Mesothelial cell of epicardium (in vitro differentiated cells): Measurements from ENCODE around the gene TRAF2. TPM values are rescaled to one million over a fixed set of nuclear protein-coding genes. Genes with fewer than 3 reads are reported as not detected.
"Not testable (repeated sequence)": the region's sequence is repeated elsewhere in the genome, so short reads cannot be mapped to it uniquely, and the experiment has no call there.

Source experiments
- DNase-seq, 2 experiments: peaks; one replicate each; pipeline ENCODE4 v3.0.0; 2021; ENCODE audit warnings: low spot score in 2 of 2; ENCODE audit not compliant: unreplicated experiment in 2 of 2
- H3K27ac Mint-ChIP-seq: 2 replicates; pipeline ENCODE4 v1.8.0; 2021; ENCODE audit warnings: mixed read lengths
- H3K27me3 Mint-ChIP-seq: 2 replicates; pipeline ENCODE4 v1.8.0; 2021; ENCODE audit warnings: low read depth, mixed read lengths
- H3K36me3 Mint-ChIP-seq: 2 replicates; pipeline ENCODE4 v1.8.0; 2021; ENCODE audit warnings: mixed read lengths
- H3K4me1 Mint-ChIP-seq: 2 replicates; pipeline ENCODE4 v1.8.0; 2021; ENCODE audit warnings: mixed read lengths
- H3K4me3 Mint-ChIP-seq: 2 replicates; pipeline ENCODE4 v1.8.0; 2021; ENCODE audit warnings: mild to moderate bottlenecking, moderate library complexity, mixed read lengths
- H3K9me3 Mint-ChIP-seq: 2 replicates; pipeline ENCODE4 v1.8.0; 2021; ENCODE audit warnings: mixed read lengths
- total RNA-seq: library from RNA; stranded (reverse); gene quantifications from 3 replicates; pipeline ENCODE4 v1.2.1, GENCODE V29; 2021
- TF ChIP-seq, protein P1 (sequence below): fragments of 200-600 bp; sonication (generic); IDR thresholded peaks from one replicate; pipeline ENCODE4 v1.5.0; 2021; ENCODE audit warnings: antibody characterized with exemption; ENCODE audit not compliant: unreplicated experiment

Gene TRAF2, protein sequence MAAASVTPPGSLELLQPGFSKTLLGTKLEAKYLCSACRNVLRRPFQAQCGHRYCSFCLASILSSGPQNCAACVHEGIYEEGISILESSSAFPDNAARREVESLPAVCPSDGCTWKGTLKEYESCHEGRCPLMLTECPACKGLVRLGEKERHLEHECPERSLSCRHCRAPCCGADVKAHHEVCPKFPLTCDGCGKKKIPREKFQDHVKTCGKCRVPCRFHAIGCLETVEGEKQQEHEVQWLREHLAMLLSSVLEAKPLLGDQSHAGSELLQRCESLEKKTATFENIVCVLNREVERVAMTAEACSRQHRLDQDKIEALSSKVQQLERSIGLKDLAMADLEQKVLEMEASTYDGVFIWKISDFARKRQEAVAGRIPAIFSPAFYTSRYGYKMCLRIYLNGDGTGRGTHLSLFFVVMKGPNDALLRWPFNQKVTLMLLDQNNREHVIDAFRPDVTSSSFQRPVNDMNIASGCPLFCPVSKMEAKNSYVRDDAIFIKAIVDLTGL
- 16.0 to 18.1 TPM (median 17.4 TPM) in 3 replicates for total RNA-seq

GRCh38 chr9:136885950-136886578 lies at the start of gene TRAF2:
Gene TRAF2 (plus strand): TSS chr9:136886516. CDS start chr9:136898741, 12,225 bp downstream.
- TF ChIP-seq, protein P1, sequence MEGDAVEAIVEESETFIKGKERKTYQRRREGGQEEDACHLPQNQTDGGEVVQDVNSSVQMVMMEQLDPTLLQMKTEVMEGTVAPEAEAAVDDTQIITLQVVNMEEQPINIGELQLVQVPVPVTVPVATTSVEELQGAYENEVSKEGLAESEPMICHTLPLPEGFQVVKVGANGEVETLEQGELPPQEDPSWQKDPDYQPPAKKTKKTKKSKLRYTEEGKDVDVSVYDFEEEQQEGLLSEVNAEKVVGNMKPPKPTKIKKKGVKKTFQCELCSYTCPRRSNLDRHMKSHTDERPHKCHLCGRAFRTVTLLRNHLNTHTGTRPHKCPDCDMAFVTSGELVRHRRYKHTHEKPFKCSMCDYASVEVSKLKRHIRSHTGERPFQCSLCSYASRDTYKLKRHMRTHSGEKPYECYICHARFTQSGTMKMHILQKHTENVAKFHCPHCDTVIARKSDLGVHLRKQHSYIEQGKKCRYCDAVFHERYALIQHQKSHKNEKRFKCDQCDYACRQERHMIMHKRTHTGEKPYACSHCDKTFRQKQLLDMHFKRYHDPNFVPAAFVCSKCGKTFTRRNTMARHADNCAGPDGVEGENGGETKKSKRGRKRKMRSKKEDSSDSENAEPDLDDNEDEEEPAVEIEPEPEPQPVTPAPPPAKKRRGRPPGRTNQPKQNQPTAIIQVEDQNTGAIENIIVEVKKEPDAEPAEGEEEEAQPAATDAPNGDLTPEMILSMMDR, result no peak
- H3K27me3 Mint-ChIP-seq, result no peaks in the 10 kb centered on the region
- peak; percentile 97 to 99 for DNase-seq
- H3K9me3 Mint-ChIP-seq, result no peaks in the 10 kb centered on the region
- H3K4me1 Mint-ChIP-seq, result peaks cover 8% of the 10 kb centered on the region
- H3K27ac Mint-ChIP-seq, result peak within 1 kb of the TSS; percentile 76
- H3K36me3 Mint-ChIP-seq, result no peaks in the 10 kb centered on the region
- H3K4me3 Mint-ChIP-seq, result peak within 1 kb of the TSS; percentile 74

DNA sequence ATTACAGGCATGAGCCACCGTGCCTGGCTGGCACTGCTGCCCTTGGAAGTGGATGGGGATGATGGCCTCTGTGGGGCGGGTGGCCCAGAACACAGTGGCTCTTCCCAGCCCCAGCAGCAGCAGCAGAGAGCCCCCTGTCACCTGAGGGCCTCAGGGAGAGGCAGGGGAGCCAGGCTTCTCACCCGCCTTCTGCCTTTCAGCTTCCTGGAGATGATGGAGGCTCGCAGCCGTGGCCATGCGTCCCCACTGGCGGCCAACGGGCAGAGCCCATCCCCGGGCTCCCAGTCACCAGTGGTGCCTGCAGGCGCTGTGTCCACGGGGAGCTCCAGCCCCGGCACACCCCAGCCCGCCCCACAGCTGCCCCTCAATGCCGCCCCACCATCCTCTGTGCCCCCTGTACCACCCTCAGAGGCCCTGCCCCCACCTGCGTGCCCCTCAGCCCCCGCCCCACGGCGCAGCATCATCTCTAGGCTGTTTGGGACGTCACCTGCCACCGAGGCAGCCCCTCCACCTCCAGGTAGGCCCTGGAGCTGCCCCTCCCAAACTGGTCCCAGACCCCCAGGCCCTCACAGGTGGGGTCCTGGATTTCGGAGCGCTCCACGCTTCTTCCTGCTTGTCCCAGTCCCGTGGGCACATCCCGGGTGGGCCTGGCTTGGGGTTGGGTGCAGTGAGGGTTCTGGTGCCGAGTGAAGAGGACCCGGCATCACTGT lies 49.0 kb upstream of the TRAF2 start:
- no peak for DNase-seq
- Mint-ChIP-seq H3K27ac (no peak overlapping the region), H3K4me3 (no peak overlapping the region)

GRCh38 chr9:136837856-136838277 lies 48.4 kb upstream of the TRAF2 start:
- H3K36me3 Mint-ChIP-seq, H3K9me3 Mint-ChIP-seq, DNase-seq, H3K27ac Mint-ChIP-seq, H3K27me3 Mint-ChIP-seq, H3K4me3 Mint-ChIP-seq: not testable (repeated sequence)
- peaks cover 19% of the 10 kb centered on the region for H3K4me1 Mint-ChIP-seq

More for the DNA sequence above, 49.0 kb upstream of the TRAF2 start:
- Mint-ChIP-seq H3K27me3 (no peaks in the 10 kb centered on the region), H3K36me3 (peaks cover 8% of the 10 kb centered on the region), H3K4me1 (peaks cover 17% of the 10 kb centered on the region), H3K9me3 (no peaks in the 10 kb centered on the region)
- TF ChIP-seq, protein P1, result no peak

- no peak overlapping the region for H3K4me3 Mint-ChIP-seq
- TF ChIP-seq, protein P1, result no peak
- no peak overlapping the region for H3K27ac Mint-ChIP-seq
- H3K4me1 Mint-ChIP-seq, result peaks cover 19% of the 10 kb centered on the region
- DNase-seq, result no peak
- H3K27me3 Mint-ChIP-seq, result no peaks in the 10 kb centered on the region
- H3K36me3 Mint-ChIP-seq, result peaks cover 8% of the 10 kb centered on the region
- H3K9me3 Mint-ChIP-seq, result no peaks in the 10 kb centered on the region
Observed at GRCh38 chr9:136838314-136839228, 47.7 kb upstream of the TRAF2 start.

GRCh38 chr9:136839229-136840139 lies 46.8 kb upstream of the TRAF2 start:
- H3K27me3 Mint-ChIP-seq, result no peaks in the 10 kb centered on the region
- no peak overlapping the region for H3K4me3 Mint-ChIP-seq
- peaks cover 4% of the 10 kb centered on the region for H3K36me3 Mint-ChIP-seq
- peak overlapping the region; percentile 88 for H3K27ac Mint-ChIP-seq
- TF ChIP-seq, protein P1, result no peak
- peaks cover 19% of the 10 kb centered on the region for H3K4me1 Mint-ChIP-seq
- H3K9me3 Mint-ChIP-seq, result no peaks in the 10 kb centered on the region
- DNase-seq, result no peak
